Measurements from ENCODE around the gene PTGDS. TPM values are rescaled to one million over a fixed set of nuclear protein-coding genes. Genes with fewer than 3 reads are reported as not detected.

Gene PTGDS
- total and polyA plus RNA-seq, 10 of the 15 experiments (the other 5 are each of a cell fraction or from before 2014, with no cell fraction given), result not detected

GRCh38 chr9:136949817-136950655 lies 27.3 kb upstream of the PTGDS start (continued):
- TF ChIP-seq HSF1 (IDR thresholded peaks at IDR 0.05; ENCODE audit: low read depth, low read length) (no peak), RELA (IDR thresholded peaks at IDR 0.05; ENCODE audit: borderline replicate concordance, partially characterized antibody) (peak; percentile 38), POU2F2 (IDR thresholded peaks at IDR 0.05; ENCODE audit: borderline replicate concordance, low read depth, low read length) (0 out of 3 replicates have a peak, but pooled peaks have one; percentile 9), EGR1 (IDR thresholded peaks at IDR 0.05; ENCODE audit: borderline replicate concordance in 1 of 2, low read depth in 2 of 2, low read length in 2 of 2) (0 out of 3 replicates have a peak, but pooled peaks of 1 of the 2 experiments have one; percentile 6), TCF12 (IDR thresholded peaks at IDR 0.05; ENCODE audit: low read depth, low read length) (peak; percentile 53; the same call in 1 of the 2 replicates), SUZ12 (IDR thresholded peaks at IDR 0.05; ENCODE audit: unreplicated experiment) (no peak), PML (IDR thresholded peaks at IDR 0.05; ENCODE audit: low read length) (no peak), ASH2L (IDR thresholded peaks at IDR 0.05; ENCODE audit: borderline replicate concordance, low read depth) (no peak), CREM (IDR thresholded peaks at IDR 0.05; ENCODE audit: low read depth) (no peak), NRF1 (conservative IDR thresholded peaks at IDR 0.05; ENCODE audit: low read depth, low read length) (no peak), MEF2A (IDR thresholded peaks at IDR 0.05; ENCODE audit: insufficient read depth, low read depth, low read length) (no peak), POLR2A (IDR thresholded peaks at IDR 0.05; ENCODE audit: low read depth, low read length) (no peak), BCLAF1 (IDR thresholded peaks at IDR 0.05) (no peak), USF2 (IDR thresholded peaks at IDR 0.05; ENCODE audit: borderline replicate concordance, low read depth, low read length) (peak; percentile 94), STAT1 (conservative IDR thresholded peaks at IDR 0.05) (no peak), SP1 (IDR thresholded peaks at IDR 0.05; ENCODE audit: low read depth, low read length) (peak; percentile 91), HDAC6 (IDR thresholded peaks at IDR 0.05; ENCODE audit: unreplicated experiment) (no peak), IRF4 (IDR thresholded peaks at IDR 0.05; ENCODE audit: low read depth, low read length) (no peak), CTCF (IDR thresholded peaks at IDR 0.05 in 2 of 3, conservative IDR thresholded peaks at IDR 0.05 in 1 of 3; ENCODE audit: control insufficient read depth in 2 of 3, extremely low read depth in 1 of 3, insufficient read depth in 1 of 3, low read depth in 3 of 3, low read length in 3 of 3) (peak in 2 of 3 experiments; percentile 22 to 37; a peak in 2 of 6 replicates), BACH1 (IDR thresholded peaks at IDR 0.05; ENCODE audit: borderline replicate concordance) (0 out of 2 replicates have a peak, but pooled peaks have one; percentile 28), NR2F1 (conservative IDR thresholded peaks at IDR 0.05) (peak; percentile 82)
